Stimulated activated naive CD8-positive, alpha-beta T cell treated with anti-CD3 and anti-CD28 coated beads, Interleukin-15, amount 100 ng/mL, for 72 hours (primary cell): Measurements from ENCODE around the gene FNBP1.
"Not testable (repeated sequence)": the region's sequence is repeated elsewhere in the genome, so short reads cannot be mapped to it uniquely, and the experiment has no call there.

Experiments used
- ATAC-seq: fragments of 150-1000 bp; cut with Tn5 transposase; 2 replicates; pipeline ENCODE4 v1.10.0; 2021; ENCODE audit warnings: mild to moderate bottlenecking, moderate library complexity
- DNase-seq, 2 donors: peaks; one replicate each; pipeline ENCODE4 v3.0.0; 2021 to 2022
- H3K27ac Mint-ChIP-seq, 2 donors: one replicate each; pipeline ENCODE4 v1.8.0; 2022; ENCODE audit warnings: mild to moderate bottlenecking in 2 of 2, mixed read lengths in 2 of 2, moderate library complexity in 2 of 2
- H3K27me3 Mint-ChIP-seq: one replicate; pipeline ENCODE4 v1.8.0; 2022; ENCODE audit warnings: mixed read lengths
- H3K4me1 Mint-ChIP-seq: one replicate; pipeline ENCODE4 v1.8.0; 2022; ENCODE audit warnings: mild to moderate bottlenecking, mixed read lengths
- H3K4me3 Mint-ChIP-seq, 2 donors: one replicate each; pipeline ENCODE4 v1.8.0; 2022; ENCODE audit warnings: mild to moderate bottlenecking in 2 of 2, mixed read lengths in 2 of 2, moderate library complexity in 1 of 2
- H3K9me3 Mint-ChIP-seq, 2 donors: one replicate each; pipeline ENCODE4 v1.8.0; 2022; ENCODE audit warnings: mixed read lengths in 2 of 2

The FNBP1 gene

GRCh38 chr9:130017510-130017909 is 25.5 kb downstream of the FNBP1 start:
- peak overlapping the region; percentile 39 to 66 for H3K4me3 Mint-ChIP-seq
- H3K9me3 Mint-ChIP-seq, ATAC-seq, DNase-seq, H3K27me3 Mint-ChIP-seq: not testable (repeated sequence)
- H3K4me1 Mint-ChIP-seq = peaks cover 79% of the 10 kb centered on the region
- peak overlapping the region; percentile 94 to 99 for H3K27ac Mint-ChIP-seq

DNA sequence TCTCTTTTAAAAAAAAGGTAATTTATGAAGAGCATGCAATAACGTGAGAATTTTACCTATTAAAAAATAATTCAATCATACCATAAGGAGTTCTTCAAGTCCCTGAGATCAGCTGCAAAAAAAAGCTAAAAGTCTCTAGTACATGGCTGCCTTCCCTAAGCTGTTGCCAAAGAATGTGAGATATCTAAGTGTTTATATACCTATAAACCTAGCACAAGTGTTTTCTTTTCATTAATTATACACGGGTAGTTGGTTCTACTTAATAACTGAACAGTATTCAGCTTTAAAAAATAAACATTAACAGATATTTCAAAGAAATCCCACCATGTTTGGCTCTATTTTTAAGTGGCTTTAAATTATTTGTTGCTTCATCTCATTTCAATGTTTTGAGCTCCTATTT is 25.9 kb downstream of the FNBP1 start:
- ATAC-seq (peak; percentile 2), DNase-seq (no peak)
- peak overlapping the region; percentile 94 to 99 for H3K27ac Mint-ChIP-seq
- H3K4me3 Mint-ChIP-seq = peak overlapping the region; percentile 45 to 66
- no peaks in the 10 kb centered on the region for H3K27me3 Mint-ChIP-seq
- H3K9me3 Mint-ChIP-seq = peaks cover 0 to 7% of the 10 kb centered on the region in 2 donors
- peaks cover 79% of the 10 kb centered on the region for H3K4me1 Mint-ChIP-seq

GRCh38 chr9:130015353-130016019 is 27.5 kb downstream of the FNBP1 start:
- ATAC-seq (no peak), DNase-seq (no peak)
- no peak overlapping the region for H3K27ac Mint-ChIP-seq
- H3K9me3 Mint-ChIP-seq = peaks cover 0 to 7% of the 10 kb centered on the region in 2 donors
- H3K4me3 Mint-ChIP-seq = no peak overlapping the region
- H3K27me3 Mint-ChIP-seq = no peaks in the 10 kb centered on the region
- peaks cover 79% of the 10 kb centered on the region for H3K4me1 Mint-ChIP-seq

- peak overlapping the region; percentile 35 to 48 for H3K27ac Mint-ChIP-seq
- ATAC-seq (no peak), DNase-seq (no peak)
- no peak overlapping the region for H3K4me3 Mint-ChIP-seq
- H3K9me3 Mint-ChIP-seq = peaks cover 0 to 7% of the 10 kb centered on the region in 2 donors
- peaks cover 83% of the 10 kb centered on the region for H3K4me1 Mint-ChIP-seq
- H3K27me3 Mint-ChIP-seq = no peaks in the 10 kb centered on the region
Observed at GRCh38 chr9:130013326-130013725, 29.7 kb downstream of the FNBP1 start.

DNA sequence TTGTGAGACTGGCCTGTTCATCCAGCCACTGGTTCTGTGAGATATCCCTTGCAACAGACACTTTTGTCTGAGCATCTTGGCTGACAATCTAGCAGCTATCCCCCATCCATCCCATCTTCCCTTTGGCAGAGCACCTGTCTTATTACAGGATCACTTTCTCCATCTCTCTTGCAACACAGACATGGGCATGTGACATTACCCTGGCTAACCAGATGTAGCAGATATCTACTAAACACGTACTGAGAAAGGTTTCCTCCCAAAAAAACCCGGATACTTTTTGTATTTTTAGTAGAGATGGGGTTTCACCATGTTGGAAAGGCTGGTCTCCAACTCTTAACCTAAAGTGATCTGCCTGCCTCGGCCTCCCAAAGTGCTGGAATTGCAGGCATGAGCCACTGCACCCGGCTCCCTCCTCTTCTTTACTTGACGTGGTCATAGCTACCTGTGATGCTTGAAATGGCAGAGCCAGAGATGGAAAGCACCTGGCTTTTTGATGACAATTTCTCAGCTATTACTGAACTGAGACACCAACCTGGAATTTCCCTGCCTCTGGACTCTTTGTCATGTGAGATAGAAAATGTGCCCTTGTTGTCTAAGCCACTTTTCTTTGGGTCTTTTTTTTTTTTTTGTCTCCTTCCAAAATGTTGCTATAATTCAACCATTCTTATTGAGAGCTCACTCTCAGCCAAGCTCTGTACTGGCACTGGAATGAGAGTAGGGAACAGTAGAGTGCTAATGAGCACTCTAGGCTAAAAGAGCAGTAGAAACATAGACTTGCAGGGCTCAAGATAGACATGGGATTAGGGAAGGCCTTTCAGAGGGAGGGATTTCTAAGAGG is 32.6 kb downstream of the FNBP1 start:
- no peaks in the 10 kb centered on the region for H3K9me3 Mint-ChIP-seq
- peak in 1 of 2 donors; percentile 64 for DNase-seq
- peaks cover 86% of the 10 kb centered on the region for H3K4me1 Mint-ChIP-seq
- peak overlapping the region; percentile 53 to 69 for H3K4me3 Mint-ChIP-seq
- H3K27me3 Mint-ChIP-seq = no peaks in the 10 kb centered on the region
- peak overlapping the region; percentile 77 to 84 for H3K27ac Mint-ChIP-seq
- ATAC-seq = peak; percentile 94

DNA sequence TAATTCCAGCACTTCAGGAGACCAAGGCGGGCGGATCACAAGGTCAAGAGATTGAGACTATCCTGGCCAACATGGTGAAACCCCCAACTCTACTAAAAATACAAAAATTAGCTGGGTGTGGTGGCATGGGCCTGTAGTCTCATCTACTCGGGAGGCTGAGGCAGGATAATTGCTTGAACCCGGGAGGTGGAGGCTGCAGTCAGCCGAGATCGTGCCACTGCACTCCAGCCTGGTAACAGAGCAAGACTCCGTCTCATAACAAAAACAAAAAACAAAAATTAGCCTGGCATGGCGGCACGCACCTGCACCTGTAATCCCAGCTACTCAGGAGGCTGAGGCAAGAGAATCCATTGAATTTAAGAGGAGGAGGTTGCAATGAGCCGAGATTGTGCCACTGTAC is 33.4 kb downstream of the FNBP1 start:
- Mint-ChIP-seq H3K4me1 (peaks cover 86% of the 10 kb centered on the region), H3K4me3 (peak overlapping the region in 1 of 2 donors; percentile 21), H3K27ac (peak overlapping the region in 1 of 2 donors; percentile 41)
- ATAC-seq, H3K9me3 Mint-ChIP-seq, H3K27me3 Mint-ChIP-seq, DNase-seq: not testable (repeated sequence)

GRCh38 chr9:130008538-130008937 is 34.5 kb downstream of the FNBP1 start:
- H3K27me3 Mint-ChIP-seq = no peaks in the 10 kb centered on the region
- ATAC-seq = no peak
- no peaks in the 10 kb centered on the region for H3K9me3 Mint-ChIP-seq
- DNase-seq = no peak
- peak overlapping the region; percentile 13 to 62 for H3K4me3 Mint-ChIP-seq
- peak overlapping the region; percentile 86 to 97 for H3K27ac Mint-ChIP-seq
- H3K4me1 Mint-ChIP-seq = peaks cover 87% of the 10 kb centered on the region

GRCh38 chr9:130006952-130007351 is 36.0 kb downstream of the FNBP1 start:
- DNase-seq, H3K27me3 Mint-ChIP-seq, ATAC-seq, H3K9me3 Mint-ChIP-seq: not testable (repeated sequence)
- Mint-ChIP-seq H3K27ac (peak overlapping the region; percentile 78 to 86), H3K4me1 (peaks cover 85% of the 10 kb centered on the region), H3K4me3 (peak overlapping the region; percentile 49 to 69)

DNA sequence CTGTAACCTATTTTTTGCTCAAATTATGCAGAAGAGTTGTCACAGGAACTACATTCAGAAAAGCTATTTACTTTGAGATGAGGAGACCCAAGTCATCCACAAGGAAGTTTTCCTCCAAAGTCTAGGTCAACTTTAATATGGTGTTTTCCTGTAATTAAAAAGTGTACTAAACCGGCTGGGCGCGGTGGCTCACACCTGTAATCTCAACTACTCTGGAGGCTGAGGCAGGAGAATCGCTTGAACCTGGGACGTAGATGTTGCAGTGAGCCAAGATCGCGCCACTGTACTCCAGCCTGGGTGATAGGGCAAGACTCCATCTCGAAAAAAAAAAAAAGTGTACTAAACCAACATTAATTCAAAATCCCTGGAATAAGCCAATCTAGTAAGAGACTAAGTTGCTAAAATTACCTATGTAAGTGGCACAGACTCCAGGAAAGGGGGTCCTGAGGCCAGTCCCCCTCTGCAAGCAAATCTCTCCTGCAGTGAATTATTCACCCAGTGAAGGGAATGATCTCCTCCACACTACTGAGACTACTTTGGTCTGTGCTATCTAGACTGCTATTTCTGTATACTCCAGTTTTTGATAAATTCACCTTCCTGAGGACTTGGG is 38.9 kb downstream of the FNBP1 start:
- Mint-ChIP-seq H3K4me3 (no peak overlapping the region), H3K9me3 (no peaks in the 10 kb centered on the region), H3K27me3 (no peaks in the 10 kb centered on the region), H3K27ac (peak overlapping the region in 1 of 2 donors; percentile 68), H3K4me1 (peaks cover 79% of the 10 kb centered on the region)
- ATAC-seq (no peak), DNase-seq (no peak)

DNA sequence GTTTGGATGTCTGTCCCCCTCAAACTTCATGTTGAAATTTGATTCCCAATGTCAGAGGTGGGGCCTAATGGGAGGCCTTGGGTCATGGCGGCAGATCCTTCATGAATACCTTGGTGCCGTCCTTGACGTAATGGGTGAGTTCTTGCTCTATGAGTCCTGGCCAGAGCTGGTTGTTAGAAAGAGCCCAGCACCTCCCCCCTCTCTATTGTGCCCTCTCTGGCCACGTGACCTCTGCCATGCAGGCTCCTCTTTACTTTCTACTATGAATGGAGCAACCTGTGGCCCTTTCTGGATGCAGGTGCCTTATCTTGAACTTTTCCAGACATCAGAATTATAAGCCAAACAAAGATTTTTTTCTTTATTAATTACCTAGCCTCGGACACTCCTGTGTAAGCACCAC is 40.7 kb downstream of the FNBP1 start:
- Mint-ChIP-seq H3K27ac (peak overlapping the region in 1 of 2 donors; percentile 59), H3K9me3 (no peaks in the 10 kb centered on the region), H3K27me3 (no peaks in the 10 kb centered on the region), H3K4me1 (peaks cover 79% of the 10 kb centered on the region), H3K4me3 (no peak overlapping the region)
- ATAC-seq (no peak), DNase-seq (no peak)

DNA sequence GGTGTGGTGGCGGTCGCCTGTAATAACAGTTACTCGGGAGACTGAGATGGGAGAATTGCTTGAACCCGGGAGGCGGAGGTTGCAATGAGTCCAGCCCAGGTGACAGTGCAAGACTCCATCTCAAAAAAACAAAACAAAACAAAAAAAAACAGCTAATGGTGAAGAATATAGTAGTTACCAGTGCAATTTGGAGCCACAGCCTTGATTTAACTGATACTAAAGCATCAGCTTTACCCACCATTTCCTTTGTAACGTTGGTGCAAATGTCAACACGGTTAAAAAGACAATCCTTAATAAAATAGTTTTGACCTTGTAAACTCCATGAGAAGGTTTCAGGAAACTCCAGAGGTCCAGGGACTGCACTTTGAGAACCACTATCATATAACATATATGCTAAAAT is 41.8 kb downstream of the FNBP1 start:
- no peak for ATAC-seq
- no peak for DNase-seq
- peaks cover 77% of the 10 kb centered on the region for H3K4me1 Mint-ChIP-seq

GRCh38 chr9:129999141-129999510 is 43.9 kb downstream of the FNBP1 start:
- Mint-ChIP-seq H3K4me3 (peak overlapping the region; percentile 35 to 42), H3K9me3 (no peaks in the 10 kb centered on the region), H3K27ac (peak overlapping the region; percentile 69 to 92), H3K27me3 (no peaks in the 10 kb centered on the region), H3K4me1 (peaks cover 87% of the 10 kb centered on the region)
- ATAC-seq (no peak), DNase-seq (no peak)

More for the DNA sequence above, 41.8 kb downstream of the FNBP1 start:
- H3K9me3 Mint-ChIP-seq = no peaks in the 10 kb centered on the region
- peak overlapping the region in 1 of 2 donors; percentile 59 for H3K27ac Mint-ChIP-seq
- H3K4me3 Mint-ChIP-seq = no peak overlapping the region
- no peaks in the 10 kb centered on the region for H3K27me3 Mint-ChIP-seq

DNA sequence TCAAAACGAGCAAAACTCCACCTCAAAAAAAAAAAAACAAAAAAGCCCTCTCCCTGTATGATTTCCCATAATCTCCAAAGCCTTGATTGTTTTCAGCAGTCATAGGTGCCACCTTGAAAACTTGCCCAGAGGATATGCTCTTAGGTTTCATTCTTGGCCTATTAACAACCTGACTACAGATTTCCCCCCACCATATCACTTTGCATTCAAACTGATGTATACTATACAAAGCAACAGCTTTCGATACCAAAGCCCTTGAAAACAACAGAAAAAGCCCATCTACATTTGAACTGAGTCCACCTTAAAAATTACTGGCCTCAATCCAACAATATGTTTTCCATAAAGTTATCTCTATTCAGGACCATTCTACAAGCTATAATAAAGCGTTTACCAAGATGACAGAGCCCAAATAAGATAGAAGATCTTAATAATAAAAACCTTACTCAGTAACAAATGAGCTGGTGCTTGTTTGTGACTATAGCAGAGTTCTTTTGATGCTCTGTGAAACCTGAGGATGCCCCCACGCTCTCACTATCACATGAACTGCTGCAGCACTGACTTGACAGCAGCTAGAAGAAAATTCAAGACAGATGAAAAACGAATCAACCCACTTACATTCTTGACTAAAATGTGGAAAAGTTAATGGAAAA is 44.4 kb downstream of the FNBP1 start:
- ATAC-seq (peak; percentile 46), DNase-seq (no peak)
- Mint-ChIP-seq H3K27me3 (no peaks in the 10 kb centered on the region), H3K9me3 (no peaks in the 10 kb centered on the region), H3K4me1 (peaks cover 88% of the 10 kb centered on the region), H3K27ac (peak overlapping the region; percentile 59 to 65), H3K4me3 (peak overlapping the region; percentile 35 to 42)

DNA sequence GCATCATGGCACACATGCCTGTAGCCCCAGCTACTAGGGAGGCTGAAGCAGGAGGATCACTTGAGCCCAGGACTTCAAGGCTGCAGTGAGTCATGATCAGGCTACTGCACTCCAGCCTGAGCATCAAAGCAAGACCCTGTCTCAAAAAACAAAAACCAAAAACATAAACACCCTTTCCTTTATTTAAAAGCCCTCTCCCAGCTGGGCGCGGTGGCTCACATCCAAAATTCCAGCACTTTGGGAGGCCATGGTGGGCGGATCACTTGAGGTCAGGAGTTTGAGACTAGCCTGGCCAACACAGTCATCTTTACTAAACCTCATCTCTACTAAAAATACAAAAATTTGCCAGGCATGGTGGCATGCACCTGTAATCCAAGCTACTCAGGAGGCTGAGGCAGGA is 45.3 kb downstream of the FNBP1 start:
- H3K9me3 Mint-ChIP-seq, H3K4me3 Mint-ChIP-seq, DNase-seq, H3K27me3 Mint-ChIP-seq, ATAC-seq: not testable (repeated sequence)
- Mint-ChIP-seq H3K27ac (peak overlapping the region in 1 of 2 donors; percentile 34), H3K4me1 (peaks cover 79% of the 10 kb centered on the region)

- ATAC-seq = no peak
Observed at GRCh38 chr9:129996161-129996830, 46.7 kb downstream of the FNBP1 start.

More at GRCh38 chr9:129996161-129996830, 46.7 kb downstream of the FNBP1 start:
- DNase-seq = no peak
- Mint-ChIP-seq H3K27ac (peak overlapping the region; percentile 97), H3K9me3 (no peaks in the 10 kb centered on the region), H3K4me1 (peaks cover 83% of the 10 kb centered on the region), H3K27me3 (no peaks in the 10 kb centered on the region), H3K4me3 (peak overlapping the region; percentile 69 to 76)
